AG08396 (cell line): Measurements from ENCODE around the gene TRMT2A.

Experiments
- DNase-seq: peaks from one replicate; pipeline ENCODE4 v3.0.0; 2012; ENCODE audit warnings: low spot score, mixed read lengths

Gene TRMT2A

DNA sequence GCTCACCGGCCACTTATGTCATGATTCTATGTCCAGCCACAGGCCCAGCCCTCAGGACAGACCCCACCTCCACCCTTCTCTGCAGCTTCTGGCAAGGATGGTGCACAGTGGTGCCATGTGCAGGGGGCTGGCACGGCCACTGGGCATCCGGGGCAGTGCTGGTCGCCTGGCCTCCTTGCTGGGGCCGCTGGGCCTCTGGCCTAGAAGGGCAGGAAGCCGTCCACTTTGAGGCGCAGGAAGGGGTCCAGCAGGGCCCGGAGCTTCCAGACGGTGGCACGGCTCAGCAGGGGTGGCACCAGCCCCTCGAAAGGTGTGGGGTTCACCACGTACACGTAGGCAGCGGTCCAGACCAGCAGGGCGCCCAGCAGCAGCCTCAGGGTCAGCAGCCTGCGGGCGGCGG lies 31.4 kb upstream of the TRMT2A start:
- DNase-seq: no peak

DNA sequence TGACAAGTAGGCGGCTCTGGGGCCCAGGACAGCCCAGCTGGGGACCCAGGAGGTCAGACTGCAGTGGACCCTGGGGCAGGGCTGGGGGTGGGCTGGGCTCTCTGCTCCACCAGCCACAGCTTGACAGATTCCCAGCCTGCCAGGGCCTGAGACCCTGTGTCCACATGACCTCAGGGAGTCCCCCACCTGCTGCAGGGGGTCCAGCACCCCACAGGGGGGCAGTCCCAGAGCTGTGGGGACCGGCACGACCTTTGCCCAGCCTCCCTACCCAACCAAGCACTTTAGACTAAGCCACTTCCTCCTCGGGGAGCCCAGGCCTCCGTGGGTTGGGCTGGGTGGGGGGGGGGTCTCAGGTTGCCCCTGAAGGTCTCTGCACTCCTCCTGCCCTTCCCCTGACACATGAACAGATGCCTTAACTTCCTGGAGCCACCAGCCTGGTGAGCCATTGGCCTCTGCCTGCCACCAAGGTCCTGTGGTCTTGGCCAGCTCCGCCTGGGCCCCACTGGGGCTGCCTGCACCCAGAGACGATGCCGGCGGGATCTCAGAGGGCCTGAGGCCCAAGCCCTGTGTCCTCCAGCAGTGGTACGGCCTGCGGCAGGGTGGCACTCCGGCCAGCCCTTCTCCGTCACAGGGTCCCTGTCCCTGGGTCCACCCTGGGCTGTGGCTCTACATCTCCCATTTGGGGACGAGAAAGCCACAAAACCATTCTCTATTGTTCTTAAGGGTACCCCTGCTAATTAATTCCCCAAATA lies 30.4 kb upstream of the TRMT2A start:
- no peak for DNase-seq

DNA sequence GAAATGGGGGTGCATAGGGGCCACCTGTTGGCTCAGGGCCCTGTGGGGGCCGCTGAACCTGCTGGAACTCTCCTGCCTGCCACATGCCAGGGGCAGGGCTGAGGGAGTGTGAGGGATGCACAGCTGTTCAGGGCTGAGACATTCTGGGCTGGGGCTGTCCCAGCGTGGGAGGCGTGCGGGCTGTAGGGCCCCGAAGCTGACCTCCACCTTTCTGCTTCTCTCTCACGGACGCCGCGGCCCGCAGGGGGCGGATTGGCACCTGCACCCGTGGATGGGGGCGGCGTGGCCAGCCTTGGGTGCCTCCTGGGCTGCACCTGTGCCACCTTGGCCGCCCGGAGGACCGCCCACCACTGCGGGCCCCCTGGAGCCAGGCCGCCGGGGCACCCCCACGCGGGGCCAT lies 29.8 kb upstream of the TRMT2A start:
- DNase-seq: no peak

DNA sequence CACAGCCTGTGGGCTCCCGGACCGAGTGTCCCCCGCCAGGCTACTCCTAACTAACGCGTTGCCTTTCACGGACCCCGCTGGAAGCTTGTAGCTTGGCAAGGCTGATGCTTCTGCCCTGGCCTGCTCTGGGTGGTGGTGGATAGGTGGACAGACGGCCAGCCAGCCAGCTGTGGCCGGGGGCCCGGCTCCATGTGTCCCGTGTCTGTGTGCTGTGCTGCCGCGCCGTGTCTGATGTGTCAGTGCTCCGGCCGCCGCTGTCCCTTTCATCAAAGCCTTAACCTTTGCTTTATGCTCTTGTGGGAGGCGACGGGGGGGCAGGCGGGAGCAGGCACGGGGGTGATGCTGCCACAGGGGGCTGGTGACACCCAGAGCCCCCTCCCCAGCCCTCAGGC lies 28.8 kb upstream of the TRMT2A start:
- DNase-seq: no peak

DNA sequence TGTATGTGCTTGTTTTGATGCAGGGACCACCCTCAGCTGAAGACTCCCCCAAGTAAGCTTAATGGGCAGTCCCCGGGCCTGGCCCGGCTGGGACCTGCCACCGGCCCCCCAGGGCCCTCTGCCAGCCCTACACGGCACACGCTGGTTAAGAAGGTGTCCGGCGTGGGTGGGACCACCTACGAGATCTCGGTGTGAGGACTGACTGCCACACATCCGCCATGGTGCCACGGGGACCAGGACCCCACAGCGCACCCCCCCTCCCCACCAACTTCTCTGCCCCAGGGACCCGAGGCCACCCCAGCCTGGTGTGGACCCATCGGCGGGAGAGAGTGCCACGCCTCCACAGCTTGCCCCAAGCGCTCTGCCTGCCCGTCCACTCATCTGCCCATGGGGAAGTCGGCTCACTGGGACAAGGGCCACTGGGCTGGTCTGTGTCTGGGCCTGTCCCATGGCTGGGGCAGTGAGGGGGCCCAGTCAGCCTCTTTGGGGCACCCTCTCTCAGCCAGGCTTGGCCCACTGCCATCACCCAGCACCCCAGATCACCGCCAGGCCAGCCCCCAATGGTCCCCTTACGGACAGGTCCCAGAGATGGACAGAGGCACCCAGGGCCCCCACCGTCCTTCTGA lies 28.3 kb upstream of the TRMT2A start:
- no peak for DNase-seq

DNA sequence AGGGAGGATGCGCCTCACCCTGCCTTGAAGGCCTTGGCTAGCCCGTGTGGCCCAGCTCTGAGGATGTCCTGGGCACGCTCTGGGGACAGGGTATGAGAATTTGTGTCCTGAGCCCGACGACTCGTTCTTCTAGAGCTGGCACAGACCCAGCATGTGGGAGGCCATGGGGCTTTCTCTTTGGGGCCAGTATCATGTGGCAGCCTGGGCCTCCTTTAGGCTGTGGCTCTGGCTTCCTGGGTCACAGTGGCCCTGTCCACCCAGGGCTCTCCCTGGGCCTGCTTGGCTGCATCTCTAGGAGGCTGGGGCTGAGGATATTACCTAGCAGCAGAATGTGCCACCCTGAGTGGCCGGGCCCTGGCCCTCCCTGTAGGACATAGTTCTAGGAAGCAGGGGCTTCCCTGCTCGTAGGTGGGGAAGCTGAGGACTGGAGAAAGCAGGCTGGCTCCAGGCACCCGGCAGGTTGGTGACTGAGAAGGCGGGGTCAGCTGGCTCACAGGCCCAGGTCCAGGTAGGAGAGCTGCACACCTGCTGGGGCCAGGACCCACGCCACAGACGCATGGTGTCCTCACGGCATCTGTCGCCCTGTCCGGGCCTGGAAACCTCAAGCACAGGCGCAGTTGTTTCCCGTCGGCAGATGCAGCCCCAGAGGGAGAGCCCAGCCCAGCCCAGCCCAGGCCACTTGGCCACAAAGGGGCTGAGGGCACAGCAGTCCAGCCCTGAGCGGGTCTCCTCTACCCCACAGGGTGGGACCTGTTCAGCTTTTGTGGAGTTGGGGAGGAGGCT lies 27.0 kb upstream of the TRMT2A start:
- DNase-seq: no peak

DNA sequence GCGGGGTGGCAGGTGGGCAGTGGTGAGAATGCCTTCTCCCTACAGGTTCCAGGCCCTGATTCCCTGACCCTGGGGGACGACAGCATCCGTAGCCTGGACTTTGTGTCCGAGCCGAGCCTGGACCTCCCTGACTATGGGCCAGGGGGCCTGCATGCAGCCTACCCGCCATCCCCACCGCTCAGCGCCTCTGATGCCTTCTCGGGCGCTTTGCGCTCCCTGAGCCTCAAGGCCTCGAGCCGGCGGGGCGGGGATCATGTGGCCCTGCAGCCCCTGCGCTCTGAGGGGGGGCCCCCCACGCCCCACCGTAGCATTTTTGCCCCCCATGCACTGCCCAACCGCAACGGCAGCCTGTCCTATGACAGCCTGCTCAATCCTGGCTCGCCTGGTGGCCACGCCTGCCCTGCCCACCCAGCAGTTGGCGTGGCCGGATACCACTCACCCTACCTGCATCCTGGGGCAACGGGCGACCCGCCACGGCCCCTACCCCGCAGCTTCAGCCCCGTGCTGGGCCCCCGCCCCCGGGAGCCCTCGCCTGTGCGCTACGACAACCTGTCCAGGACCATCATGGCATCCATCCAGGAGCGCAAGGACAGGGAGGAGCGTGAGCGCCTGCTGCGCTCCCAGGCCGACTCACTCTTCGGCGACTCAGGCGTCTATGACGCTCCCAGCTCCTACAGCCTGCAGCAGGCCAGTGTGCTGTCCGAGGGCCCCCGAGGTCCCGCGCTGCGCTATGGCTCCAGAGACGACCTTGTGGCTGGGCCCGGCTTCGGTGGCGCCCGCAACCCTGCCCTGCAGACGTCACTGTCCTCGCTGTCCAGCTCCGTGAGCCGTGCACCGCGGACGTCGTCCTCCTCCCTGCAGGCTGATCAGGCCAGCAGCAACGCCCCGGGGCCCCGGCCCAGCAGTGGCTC lies 25.9 kb upstream of the TRMT2A start:
- DNase-seq: no peak

DNA sequence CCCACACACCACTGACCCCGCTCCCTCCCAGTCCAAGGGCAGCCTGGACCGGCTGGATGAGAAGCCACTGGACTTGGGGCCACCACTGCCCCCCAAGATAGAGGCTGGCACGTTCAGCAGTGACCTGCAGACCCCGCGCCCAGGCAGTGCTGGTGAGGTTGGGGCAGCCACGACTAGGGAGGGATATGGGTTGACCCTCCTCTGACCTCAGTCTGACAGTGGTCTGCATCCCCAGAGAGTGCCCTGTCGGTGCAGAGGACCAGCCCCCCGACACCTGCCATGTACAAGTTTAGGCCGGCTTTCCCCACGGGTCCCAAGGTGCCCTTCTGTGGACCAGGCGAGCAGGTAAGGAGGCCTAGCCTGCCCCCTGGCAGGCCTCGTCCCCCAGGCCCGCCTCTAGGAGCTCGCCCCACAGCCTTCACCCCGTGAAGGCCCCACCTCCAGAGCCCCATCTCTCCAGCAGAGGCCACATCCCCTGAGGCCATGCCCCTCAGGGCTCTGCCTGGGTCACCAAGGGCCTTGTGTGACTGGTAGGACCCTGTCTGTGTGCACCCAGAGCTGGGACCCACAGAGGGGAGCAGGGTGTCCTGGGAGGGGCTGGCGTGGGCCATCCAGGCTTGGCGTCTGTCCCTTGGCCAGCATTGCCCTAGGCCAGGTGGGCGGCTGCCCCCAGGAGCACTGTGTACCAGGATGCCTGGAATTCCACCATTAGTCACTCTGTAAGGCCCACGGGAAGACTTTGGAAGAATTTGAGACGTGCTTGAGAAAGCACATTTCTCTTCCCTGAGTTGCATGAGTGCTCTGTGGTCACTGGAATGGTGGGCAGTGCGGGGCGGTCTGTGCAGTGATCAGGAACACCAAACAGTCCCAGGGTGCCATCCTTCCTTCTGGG lies 24.4 kb upstream of the TRMT2A start:
- DNase-seq: peak; percentile 82

DNA sequence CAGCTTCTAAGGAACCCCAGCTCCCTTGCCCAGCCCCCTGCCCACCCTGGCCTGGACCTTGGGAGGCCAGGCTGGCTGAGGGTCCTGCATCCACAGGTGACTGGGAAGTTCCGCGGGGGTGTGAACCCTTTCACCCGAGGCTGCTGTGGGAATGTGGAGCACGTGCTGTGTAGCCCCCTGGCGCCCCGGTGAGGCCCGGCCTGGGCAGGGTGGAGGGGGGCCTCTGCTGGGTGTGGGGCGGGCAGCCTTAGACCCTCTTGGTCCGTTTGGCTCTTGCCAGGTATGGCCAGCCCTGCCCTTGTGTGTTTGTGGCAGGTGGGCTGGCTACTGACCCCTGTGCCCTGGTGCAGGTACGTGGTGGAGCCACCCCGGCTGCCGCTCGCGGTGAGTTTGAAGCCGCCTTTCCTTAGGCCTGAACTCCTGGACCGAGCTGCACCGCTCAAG lies 23.5 kb upstream of the TRMT2A start:
- no peak for DNase-seq

DNA sequence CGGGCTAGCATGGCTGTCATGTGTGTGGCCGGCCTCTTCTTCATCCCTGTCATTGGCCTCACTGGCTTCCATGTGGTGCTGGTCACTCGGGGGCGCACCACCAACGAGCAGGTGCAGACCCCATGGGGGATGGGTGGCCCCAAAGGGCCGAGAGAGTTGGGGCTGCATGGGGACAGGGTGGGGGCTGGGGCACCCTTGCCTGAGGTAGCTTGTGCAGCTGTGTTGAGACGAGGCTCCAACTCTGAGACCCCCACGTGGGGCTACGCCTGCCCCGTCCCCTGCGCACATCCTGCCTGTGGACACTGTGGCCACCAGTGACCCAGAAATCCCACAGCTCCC lies 23.1 kb upstream of the TRMT2A start:
- no peak for DNase-seq

DNA sequence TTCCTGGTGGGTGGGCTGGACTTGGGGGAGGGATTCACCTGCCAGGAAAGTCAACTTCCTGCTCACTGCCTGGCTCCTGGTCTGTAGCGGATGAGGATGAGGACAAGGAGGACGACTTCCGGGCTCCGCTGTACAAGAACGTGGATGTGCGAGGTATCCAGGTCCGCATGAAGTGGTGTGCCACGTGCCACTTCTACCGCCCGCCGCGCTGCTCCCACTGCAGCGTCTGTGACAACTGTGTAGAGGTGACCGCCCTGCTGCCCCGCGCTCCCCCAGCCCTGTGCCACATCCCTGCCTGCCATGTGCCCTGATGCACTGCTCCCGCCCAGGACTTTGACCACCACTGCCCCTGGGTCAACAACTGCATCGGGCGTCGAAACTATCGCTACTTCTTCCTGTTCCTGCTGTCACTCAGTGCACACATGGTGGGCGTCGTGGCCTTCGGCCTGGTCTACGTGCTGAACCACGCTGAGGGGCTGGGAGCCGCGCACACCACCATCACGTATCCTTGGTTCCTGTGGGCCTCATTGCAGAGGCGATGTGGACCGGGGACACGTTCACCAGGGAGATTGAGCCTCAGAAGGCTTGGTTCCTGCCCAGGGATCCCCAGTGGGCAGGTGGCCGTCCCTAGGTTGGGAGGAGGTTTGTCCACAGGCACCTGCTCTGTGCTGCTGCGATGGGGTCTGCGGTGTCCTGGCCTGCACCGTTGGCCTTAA lies 22.5 kb upstream of the TRMT2A start:
- DNase-seq: no peak

DNA sequence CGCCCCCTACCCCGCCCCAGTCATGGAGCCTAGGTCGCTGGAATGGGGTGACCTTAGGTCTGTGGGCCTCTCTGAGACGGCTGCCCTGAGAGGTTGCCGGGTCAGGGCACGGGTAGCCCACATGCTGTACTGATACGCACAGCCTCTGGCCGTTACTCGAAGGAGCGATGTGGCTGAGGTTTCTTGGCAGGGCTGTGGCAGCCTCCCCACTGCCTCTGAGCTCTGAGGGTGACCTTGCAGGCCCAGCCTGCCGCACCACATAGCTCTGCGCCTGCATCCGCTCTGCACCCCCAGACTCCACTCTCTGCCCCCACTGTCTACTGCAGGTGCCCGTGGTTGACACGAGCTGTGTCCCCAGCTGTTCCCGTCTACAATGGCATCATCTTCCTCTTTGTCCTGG lies 21.8 kb upstream of the TRMT2A start:
- DNase-seq: no peak

DNA sequence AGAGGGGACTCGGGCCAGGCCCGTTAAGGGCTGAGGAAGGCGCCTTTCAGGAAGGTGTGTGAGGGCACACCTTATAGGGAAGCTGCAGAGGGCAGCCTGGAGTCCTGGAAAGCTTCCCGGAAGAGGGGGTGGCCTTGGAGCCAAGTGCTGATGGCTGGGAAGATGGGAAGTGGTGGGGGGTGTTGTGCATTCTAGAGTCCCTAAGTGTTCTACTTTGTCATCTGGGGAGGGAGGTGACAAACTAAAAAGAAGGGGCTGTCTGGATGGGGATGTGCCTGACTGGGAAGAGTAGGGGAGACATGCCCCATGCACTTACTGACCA lies 21.4 kb upstream of the TRMT2A start:
- DNase-seq: no peak

DNA sequence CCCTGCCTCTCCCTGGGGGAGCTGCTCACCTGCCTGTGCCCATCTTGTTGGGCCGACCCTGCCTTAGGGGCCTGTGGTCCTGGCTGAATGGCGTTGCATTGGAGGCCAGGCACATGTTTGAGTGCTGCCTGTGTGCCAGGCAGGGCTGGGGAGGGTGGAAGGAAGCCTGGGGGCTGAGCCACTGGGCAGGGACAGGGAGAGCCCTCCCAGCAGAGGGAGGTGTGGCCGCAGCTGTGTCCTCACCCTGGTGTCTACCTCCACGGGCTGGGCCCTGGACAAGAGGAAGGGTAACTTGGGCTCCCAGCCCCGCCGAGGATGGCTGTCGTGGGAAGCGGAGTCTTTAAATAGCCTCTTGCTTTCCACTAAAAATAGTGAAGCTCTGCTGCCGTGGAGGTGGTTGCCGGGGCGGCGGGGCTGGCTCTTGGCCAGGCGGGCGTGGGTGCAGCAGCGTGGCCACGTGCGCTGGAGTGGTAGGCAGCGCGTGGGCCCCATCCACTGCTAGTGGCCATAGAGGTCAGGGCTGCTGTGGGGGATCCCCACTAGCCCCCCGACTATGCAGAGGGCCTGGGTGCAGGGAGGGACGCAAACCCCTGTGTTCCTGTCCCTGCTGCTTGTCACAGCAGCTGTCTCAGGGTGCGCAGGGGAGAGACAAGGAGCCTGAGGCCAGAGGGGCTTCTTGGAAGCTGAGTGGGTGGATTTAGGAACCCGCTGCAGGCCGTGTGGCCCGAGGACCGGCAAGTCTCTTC lies 20.8 kb upstream of the TRMT2A start:
- DNase-seq: no peak

DNA sequence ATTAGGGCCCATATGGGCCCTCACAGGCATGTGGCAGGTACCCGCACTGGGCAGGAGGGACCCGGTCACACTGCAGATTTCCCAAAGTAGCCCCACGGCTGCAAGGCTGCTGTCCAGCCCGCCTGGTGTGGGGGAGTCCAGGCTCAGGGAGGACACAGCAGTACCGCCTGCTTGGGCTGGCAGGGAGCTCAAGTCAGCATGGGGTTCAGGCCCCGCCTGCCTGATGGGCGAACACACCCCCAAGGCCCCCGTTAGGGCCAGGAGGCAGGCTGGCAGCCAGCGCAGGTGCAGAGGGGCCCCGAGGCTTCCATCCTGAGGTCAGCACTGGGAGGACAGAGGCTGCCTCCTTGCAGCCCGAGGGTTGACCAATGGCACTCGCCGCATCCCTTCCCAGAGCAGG lies 20.1 kb upstream of the TRMT2A start:
- DNase-seq: no peak

DNA sequence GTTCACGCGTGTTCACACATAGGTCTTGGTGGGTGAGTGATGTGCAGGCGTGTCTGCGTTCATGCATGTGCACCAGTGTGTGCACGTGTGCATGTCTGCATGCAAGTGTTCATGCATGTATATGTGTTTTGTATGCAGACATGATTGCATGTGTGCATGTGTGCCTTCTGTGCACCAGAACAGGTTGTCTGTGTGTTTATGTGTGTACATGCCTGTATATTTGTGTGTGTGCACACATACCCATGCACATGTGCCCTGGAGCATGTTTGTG lies 19.5 kb upstream of the TRMT2A start:
- no peak for DNase-seq

DNA sequence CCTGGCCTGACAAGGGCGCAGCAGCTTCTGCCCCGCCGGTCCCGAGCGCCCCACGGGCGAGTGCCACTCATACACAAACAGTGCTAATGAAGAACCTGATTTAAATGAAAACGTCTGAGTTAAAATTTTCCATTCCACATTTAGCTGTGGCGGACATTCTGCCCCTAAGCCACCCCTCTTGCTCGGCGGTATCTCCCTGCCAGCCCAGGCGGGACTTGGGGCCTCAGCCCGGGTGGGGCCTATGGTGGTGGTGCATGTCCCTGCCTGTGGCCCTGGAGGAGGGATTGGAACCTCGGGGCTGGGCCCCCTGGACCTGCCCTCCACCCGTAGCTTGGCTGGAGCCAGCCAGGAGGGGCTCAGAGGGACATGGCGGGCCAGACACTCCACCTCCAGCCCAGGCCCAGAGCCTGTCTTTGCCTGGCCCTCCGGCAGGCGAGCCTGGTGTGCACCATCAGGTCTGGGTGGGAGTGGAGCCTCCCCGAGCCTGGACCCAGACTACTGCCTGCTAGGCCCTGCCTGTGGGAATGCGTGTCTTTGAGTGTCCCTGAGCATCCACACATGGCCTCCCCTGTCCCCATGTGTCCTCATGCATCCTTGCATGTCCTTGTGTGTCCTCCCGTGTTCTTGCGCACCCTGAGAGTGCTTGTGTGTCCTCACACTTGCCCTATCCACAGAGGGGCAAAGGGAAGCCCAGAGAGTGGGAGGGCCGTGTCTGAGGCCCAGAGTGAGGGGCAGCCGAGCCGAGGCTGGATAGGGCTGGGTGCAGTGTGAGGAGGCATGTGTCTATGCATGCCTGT lies 19.0 kb upstream of the TRMT2A start:
- no peak for DNase-seq

DNA sequence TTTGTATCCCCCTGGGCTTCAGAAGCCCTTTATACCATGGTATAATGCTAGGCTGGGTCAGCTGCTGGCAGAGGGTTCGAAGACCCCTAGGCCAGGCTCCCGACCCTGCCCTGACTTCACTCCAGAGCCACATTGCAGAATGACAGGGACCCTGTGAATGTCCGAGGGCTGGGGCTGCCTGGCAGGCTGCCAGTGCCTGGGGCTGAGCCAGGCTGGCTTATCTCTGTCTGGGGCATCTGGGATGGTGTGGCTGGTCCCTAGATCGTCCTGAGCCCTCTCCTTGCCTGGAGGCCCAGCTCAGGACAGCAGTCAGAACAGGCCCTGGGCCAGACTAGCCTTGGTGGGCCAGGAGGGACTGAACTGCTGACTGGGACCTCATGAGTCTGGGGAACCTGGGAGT lies 18.2 kb upstream of the TRMT2A start:
- DNase-seq: no peak

DNA sequence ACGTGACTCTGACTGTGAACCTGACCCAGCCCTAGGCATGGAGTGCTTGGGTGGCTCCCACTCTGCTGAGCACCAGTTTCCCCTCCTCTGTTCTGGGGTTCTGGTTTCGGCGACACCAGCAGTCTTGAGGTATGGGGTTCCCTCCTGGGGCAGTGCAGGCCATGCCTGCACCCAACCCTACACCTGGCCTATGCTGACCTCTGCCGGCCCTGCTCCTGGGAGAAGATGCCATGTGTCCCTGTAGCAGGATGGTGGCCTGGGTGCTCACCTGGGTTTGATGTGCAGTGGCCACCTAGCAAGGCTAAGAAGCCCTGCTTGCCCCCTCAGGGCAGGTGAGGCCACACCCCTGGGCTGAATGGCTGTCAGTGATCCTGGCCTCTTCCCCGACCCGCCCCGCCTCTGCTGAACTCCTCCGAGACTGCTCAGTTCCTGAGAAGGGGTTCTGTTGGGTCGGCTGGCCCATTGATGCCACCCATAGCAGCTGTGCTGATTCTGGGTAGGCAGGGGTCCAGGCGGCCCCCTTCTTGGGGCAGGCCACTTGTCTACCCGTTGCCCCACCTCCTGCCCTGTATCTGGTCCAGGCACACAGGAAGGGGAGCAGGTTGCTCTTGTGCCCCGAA lies 17.0 kb upstream of the TRMT2A start:
- no peak for DNase-seq
